ENCODE results near the gene CD58. TPM values are rescaled to one million over a fixed set of nuclear protein-coding genes. Genes with fewer than 3 reads are reported as not detected.

The CD58 gene
- total and polyA plus RNA-seq, 2 of the 4 experiments (the other 2 are of a cell fraction): 5.4 to 5.7 TPM

GRCh38 chr1:116494745-116495144 lies 76.1 kb downstream of the CD58 start:
- Histone ChIP-seq H2BK20ac (ENCODE audit: low read depth, low read length) (no peak overlapping the region), H3K56ac (ENCODE audit: extremely low read depth, insufficient read depth, low read length) (no peak overlapping the region), H2AFZ (replicated peaks; ENCODE audit: low read length, poor library complexity) (no peak overlapping the region), H3K9me1 (ENCODE audit: insufficient read depth, low read length) (no peaks in the 10 kb centered on the region), H4K91ac (ENCODE audit: insufficient read depth, low read depth, low read length) (no peak overlapping the region), H3K4me1 (ENCODE audit: control insufficient read depth, insufficient read depth, low read length) (peaks cover 15% of the 10 kb centered on the region), H3K4me2 (ENCODE audit: low read depth, low read length) (no peak overlapping the region), H3K27me3 (ENCODE audit: control insufficient read depth, insufficient read depth, low read length) (no peaks in the 10 kb centered on the region), H3K27ac (ENCODE audit: insufficient read depth, low read length) (no peak overlapping the region), H2AK5ac (ENCODE audit: low read depth, low read length) (no peak overlapping the region), H3K9me3 (ENCODE audit: control insufficient read depth, insufficient read depth, low read length) (no peaks in the 10 kb centered on the region), H3K18ac (ENCODE audit: low read depth, low read length) (no peak overlapping the region), H4K5ac (ENCODE audit: low read depth, low read length) (no peak overlapping the region), H3K4ac (ENCODE audit: low read depth, low read length) (no peak overlapping the region), H4K20me1 (ENCODE audit: insufficient read depth, low read length) (no peaks in the 10 kb centered on the region), H3K79me1 (ENCODE audit: low read depth in 1 of 2, low read length in 2 of 2) (no peaks in the 10 kb centered on the region), H3K14ac (replicated peaks; ENCODE audit: low read depth, low read length) (no peak overlapping the region), H3K36me3 (ENCODE audit: control insufficient read depth, insufficient read depth, low read length) (no peaks in the 10 kb centered on the region), H4K8ac (ENCODE audit: low read depth in 2 of 2, low read length in 2 of 2) (no peak overlapping the region), H2BK120ac (ENCODE audit: low read depth, low read length) (no peak overlapping the region), H3K23ac (ENCODE audit: low read depth, low read length) (no peak overlapping the region), H3K9ac (ENCODE audit: low read depth, low read length) (no peak overlapping the region), H2AK9ac (replicated peaks; ENCODE audit: low read depth, low read length, poor library complexity) (no peak overlapping the region), H3K4me3 (ENCODE audit: insufficient read depth, low read depth, low read length) (no peak overlapping the region), H2BK5ac (ENCODE audit: low read depth, low read length, poor library complexity, severe bottlenecking) (no peak overlapping the region), H2BK15ac (ENCODE audit: low read depth, low read length) (no peak overlapping the region)
- intact Hi-C loops (cut with micrococcal nuclease) (no loop called here), in situ Hi-C loops (cut with MboI; ENCODE audit: low sequenced_read_pairs) (loop anchor here (10.0 kb wide), 2 partner anchors 360 to 690 kb away; no protein-coding TSS in a partner anchor), dilution Hi-C loops (cut with HindIII; ENCODE audit: low sequenced_read_pairs, unreplicated experiment) (no loop called here)
- no TSS peak for BruUV-seq (replicated peaks)
- ChIA-PET CTCF (interaction anchor here (0.9 to 1.8 kb wide), 2 partner anchors 10 to 356 kb away, joined by 3 to 7 read pairs; no protein-coding TSS in a partner anchor), POLR2A (ENCODE audit: unreplicated experiment) (no interaction called here)
- ATAC-seq (ENCODE audit: low read depth) (no peak), DNase-seq (no peak)
- WGBS, 2 experiments (ENCODE audit: extremely low coverage in 2 of 2, insufficient read length in 1 of 2): no CpG with 5 or more reads among the region's 2 CpGs
- TF ChIP-seq USF2 (IDR thresholded peaks at IDR 0.05; ENCODE audit: low read depth, low read length) (no peak), RCOR1 (IDR thresholded peaks at IDR 0.05; ENCODE audit: insufficient replicate concordance, low read length) (no peak), RAD21 (IDR thresholded peaks at IDR 0.05; ENCODE audit: low read length) (no peak), SMC3 (IDR thresholded peaks at IDR 0.05; ENCODE audit: low read depth, low read length) (no peak), FOS (IDR thresholded peaks at IDR 0.05; ENCODE audit: low read depth, low read length) (no peak), MAZ (IDR thresholded peaks at IDR 0.05; ENCODE audit: borderline replicate concordance, low read depth, low read length) (no peak), CEBPB (IDR thresholded peaks at IDR 0.05; ENCODE audit: low read depth, low read length) (no peak), POLR2A (IDR thresholded peaks at IDR 0.05; ENCODE audit: low read depth, low read length) (no peak), CHD1 (IDR thresholded peaks at IDR 0.05; ENCODE audit: low read depth, low read length) (no peak), ELK1 (IDR thresholded peaks at IDR 0.05; ENCODE audit: borderline replicate concordance, low read depth, low read length) (no peak), RFX5 (IDR thresholded peaks at IDR 0.05; ENCODE audit: low read depth, low read length) (no peak), BHLHE40 (IDR thresholded peaks at IDR 0.05; ENCODE audit: low read depth, low read length) (no peak)
